ENCODE results near the gene IFT88.
"Not testable (repeated sequence)": the region's sequence is repeated elsewhere in the genome, so short reads cannot be mapped to it uniquely, and the experiment has no call there.

The IFT88 gene

DNA sequence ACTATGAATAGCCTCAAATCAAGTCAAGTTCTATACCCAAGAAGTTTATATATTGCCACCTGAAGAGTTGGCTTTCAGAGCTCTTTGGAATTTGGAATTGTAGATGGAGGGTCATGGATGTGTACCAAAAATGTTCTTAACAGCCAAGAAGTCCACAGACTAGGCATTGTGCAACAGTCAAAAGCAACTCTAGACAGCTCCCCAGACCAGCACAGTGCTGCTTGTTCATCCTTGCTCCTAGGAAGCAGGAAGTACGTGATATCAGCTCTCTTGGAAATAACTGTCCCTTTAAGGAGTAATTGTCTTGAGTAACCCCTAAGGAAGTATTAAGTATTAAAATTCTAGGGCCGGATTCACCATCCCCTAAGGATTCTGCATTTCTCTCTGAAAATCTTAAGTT lies 105.8 kb downstream of the IFT88 start:
- H3K27ac ChIP-seq: no peak overlapping the region
- TF ChIP-seq CTCF (conservative IDR thresholded peaks at IDR 0.05): no peak
- no peak for TF ChIP-seq ZFX (IDR thresholded peaks at IDR 0.05)

DNA sequence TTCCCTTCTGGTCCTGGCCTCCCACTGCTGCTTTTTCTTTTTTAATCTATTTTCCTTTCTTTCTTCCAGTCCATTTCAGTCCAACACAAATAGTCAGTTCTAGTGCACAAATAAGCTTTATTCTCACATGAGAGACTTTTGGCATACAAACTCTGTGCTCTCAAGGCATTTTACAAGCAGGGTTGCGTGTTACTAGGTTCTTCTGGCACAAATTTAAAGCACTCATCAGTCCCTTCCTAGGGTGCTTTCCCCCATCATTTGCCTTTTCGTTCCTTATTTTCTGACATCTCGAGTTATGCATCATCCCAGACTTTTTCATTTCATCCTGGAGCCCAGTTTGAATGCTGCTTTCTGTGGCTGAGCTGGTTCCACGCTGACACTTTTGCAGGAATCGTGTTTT lies 106.8 kb downstream of the IFT88 start:
- no peak overlapping the region for H3K27ac ChIP-seq
- TF ChIP-seq CTCF (conservative IDR thresholded peaks at IDR 0.05) (no peak), ZFX (IDR thresholded peaks at IDR 0.05) (no peak)

GRCh38 chr13:20676213-20676612 lies 109.3 kb downstream of the IFT88 start:
- TF ChIP-seq ZFX (IDR thresholded peaks at IDR 0.05) (no peak), CTCF (conservative IDR thresholded peaks at IDR 0.05) (no peak)
- H3K27ac ChIP-seq: no peak overlapping the region

DNA sequence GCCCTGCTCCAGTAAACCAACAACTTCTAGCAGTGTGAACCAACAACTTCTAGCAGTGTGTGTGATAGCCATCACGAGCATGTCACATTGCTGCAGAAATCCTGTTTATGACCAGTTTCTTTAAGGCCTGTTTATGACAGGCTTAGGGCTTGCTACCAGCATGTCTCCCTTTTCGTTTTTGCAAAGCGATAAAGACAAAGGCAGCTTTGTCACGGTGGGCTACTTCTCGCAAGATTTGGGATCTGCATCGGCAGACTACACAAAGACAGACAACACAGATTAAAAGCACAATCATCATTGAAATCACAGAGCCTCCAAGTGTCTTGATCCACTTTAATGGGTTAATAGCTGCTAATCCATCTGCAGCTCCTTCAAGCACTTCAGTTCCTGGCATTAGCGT lies 111.6 kb downstream of the IFT88 start:
- H3K27ac ChIP-seq: not testable (repeated sequence)

- TF ChIP-seq ZFX (IDR thresholded peaks at IDR 0.05): no peak
- TF ChIP-seq CTCF (conservative IDR thresholded peaks at IDR 0.05): no peak
- no peak overlapping the region for H3K27ac ChIP-seq
Observed at GRCh38 chr13:20679879-20680278, 112.9 kb downstream of the IFT88 start.

GRCh38 chr13:20680416-20681080 lies 113.6 kb downstream of the IFT88 start:
- no peak overlapping the region for H3K27ac ChIP-seq
- TF ChIP-seq ZFX (IDR thresholded peaks at IDR 0.05) (no peak), CTCF (conservative IDR thresholded peaks at IDR 0.05) (no peak)

GRCh38 chr13:20681481-20681880 lies 114.5 kb downstream of the IFT88 start:
- not testable (repeated sequence) for H3K27ac ChIP-seq

- H3K27ac ChIP-seq: no peak overlapping the region
- TF ChIP-seq CTCF (conservative IDR thresholded peaks at IDR 0.05): no peak
- no peak for TF ChIP-seq ZFX (IDR thresholded peaks at IDR 0.05)
Observed at GRCh38 chr13:20682061-20682460, 115.1 kb downstream of the IFT88 start.

Data from C4-2B (cell line).